ENCODE measurements around the gene CCR9.

The CCR9 gene

GRCh38 chr3:45943207-45943846 is 57.0 kb downstream of the CCR9 start, which contains the start of gene CXCR6:
Gene CXCR6, plus strand, starts transcription at chr3:45943464. Its CDS starts 3,018 bp downstream, at chr3:45946482.
- TF ChIP-seq, protein P1, sequence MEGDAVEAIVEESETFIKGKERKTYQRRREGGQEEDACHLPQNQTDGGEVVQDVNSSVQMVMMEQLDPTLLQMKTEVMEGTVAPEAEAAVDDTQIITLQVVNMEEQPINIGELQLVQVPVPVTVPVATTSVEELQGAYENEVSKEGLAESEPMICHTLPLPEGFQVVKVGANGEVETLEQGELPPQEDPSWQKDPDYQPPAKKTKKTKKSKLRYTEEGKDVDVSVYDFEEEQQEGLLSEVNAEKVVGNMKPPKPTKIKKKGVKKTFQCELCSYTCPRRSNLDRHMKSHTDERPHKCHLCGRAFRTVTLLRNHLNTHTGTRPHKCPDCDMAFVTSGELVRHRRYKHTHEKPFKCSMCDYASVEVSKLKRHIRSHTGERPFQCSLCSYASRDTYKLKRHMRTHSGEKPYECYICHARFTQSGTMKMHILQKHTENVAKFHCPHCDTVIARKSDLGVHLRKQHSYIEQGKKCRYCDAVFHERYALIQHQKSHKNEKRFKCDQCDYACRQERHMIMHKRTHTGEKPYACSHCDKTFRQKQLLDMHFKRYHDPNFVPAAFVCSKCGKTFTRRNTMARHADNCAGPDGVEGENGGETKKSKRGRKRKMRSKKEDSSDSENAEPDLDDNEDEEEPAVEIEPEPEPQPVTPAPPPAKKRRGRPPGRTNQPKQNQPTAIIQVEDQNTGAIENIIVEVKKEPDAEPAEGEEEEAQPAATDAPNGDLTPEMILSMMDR (IDR thresholded peaks at IDR 0.05) = no peak

GRCh38 chr3:45944830-45945620 is 58.7 kb downstream of the CCR9 start:
- TF ChIP-seq, protein P1 (IDR thresholded peaks at IDR 0.05) = no peak

DNA sequence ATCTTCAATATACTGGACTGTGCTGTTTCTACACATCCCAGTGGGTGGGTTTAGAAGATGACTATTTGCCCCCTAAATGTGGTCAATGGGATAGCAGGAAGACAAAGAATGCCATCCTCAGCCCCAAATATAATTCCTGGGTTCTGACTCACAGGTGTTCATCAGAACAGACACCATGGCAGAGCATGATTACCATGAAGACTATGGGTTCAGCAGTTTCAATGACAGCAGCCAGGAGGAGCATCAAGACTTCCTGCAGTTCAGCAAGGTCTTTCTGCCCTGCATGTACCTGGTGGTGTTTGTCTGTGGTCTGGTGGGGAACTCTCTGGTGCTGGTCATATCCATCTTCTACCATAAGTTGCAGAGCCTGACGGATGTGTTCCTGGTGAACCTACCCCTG is 60.0 kb downstream of the CCR9 start:
- TF ChIP-seq, protein P1 (IDR thresholded peaks at IDR 0.05) = no peak

- TF ChIP-seq, protein P1 (IDR thresholded peaks at IDR 0.05) = no peak
Measured at GRCh38 chr3:45946875-45947274, 60.5 kb downstream of the CCR9 start.

DNA sequence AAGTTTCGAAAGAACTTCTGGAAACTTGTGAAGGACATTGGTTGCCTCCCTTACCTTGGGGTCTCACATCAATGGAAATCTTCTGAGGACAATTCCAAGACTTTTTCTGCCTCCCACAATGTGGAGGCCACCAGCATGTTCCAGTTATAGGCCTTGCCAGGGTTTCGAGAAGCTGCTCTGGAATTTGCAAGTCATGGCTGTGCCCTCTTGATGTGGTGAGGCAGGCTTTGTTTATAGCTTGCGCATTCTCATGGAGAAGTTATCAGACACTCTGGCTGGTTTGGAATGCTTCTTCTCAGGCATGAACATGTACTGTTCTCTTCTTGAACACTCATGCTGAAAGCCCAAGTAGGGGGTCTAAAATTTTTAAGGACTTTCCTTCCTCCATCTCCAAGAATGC is 61.0 kb downstream of the CCR9 start:
- TF ChIP-seq, protein P1 (IDR thresholded peaks at IDR 0.05) = no peak

- TF ChIP-seq, protein P1 (IDR thresholded peaks at IDR 0.05) = no peak
Measured at GRCh38 chr3:45948311-45948781, 62.0 kb downstream of the CCR9 start.

GRCh38 chr3:45948881-45949280 is 62.5 kb downstream of the CCR9 start:
- TF ChIP-seq, protein P1 (IDR thresholded peaks at IDR 0.05) = no peak

Measured in LNCAP (cell line).